OCI-LY1 (cell line): ENCODE data around the gene DIP2B.

Experiments
- EZH2 ChIP-seq: fragments of 200-600 bp; sonication (generic), shearing (Covaris generic); IDR thresholded peaks from 2 replicates; pipeline ENCODE4 v1.8.0; 2017; ENCODE audit warnings: borderline replicate concordance, mixed run types, mild to moderate bottlenecking, antibody characterized with exemption, low read length, moderate library complexity, mixed read lengths
- TF ChIP-seq, protein P1 (sequence below): fragments of 200-600 bp; sonication (generic), shearing (Covaris generic); IDR thresholded peaks from 2 replicates; pipeline ENCODE4 v1.5.1; 2017; ENCODE audit warnings: mild to moderate bottlenecking, antibody characterized with exemption, low read length, moderate library complexity, mixed read lengths

DNA sequence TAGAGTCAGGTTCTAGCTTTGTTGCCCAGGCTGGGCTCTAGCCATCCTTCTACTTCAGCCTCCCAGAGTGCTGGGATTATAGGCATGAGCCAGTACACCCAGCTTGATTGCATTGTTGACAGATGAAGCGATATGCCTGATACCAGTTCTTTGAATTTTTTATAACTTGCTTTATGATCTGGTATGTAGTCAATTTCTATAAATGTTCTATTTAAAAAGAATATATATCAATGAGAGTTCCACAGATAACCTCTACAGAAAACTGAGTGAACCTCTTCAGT is 99.8 kb downstream of the DIP2B start:
- TF ChIP-seq, protein P1, sequence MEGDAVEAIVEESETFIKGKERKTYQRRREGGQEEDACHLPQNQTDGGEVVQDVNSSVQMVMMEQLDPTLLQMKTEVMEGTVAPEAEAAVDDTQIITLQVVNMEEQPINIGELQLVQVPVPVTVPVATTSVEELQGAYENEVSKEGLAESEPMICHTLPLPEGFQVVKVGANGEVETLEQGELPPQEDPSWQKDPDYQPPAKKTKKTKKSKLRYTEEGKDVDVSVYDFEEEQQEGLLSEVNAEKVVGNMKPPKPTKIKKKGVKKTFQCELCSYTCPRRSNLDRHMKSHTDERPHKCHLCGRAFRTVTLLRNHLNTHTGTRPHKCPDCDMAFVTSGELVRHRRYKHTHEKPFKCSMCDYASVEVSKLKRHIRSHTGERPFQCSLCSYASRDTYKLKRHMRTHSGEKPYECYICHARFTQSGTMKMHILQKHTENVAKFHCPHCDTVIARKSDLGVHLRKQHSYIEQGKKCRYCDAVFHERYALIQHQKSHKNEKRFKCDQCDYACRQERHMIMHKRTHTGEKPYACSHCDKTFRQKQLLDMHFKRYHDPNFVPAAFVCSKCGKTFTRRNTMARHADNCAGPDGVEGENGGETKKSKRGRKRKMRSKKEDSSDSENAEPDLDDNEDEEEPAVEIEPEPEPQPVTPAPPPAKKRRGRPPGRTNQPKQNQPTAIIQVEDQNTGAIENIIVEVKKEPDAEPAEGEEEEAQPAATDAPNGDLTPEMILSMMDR, result no peak
- no peak for TF ChIP-seq EZH2
